HepG2 (cell line): ENCODE results near the gene BST2.
A peak's percentile ranks its signal among the peaks of the same experiment; 100 is the strongest.

Experiments used
- CENPBD1 ChIP-seq: sonication (generic); formaldehyde crosslinking; IDR thresholded peaks from 2 replicates; pipeline ENCODE4 v1.8.0; 2022; ENCODE audit warnings: missing genetic modification reagents, low read depth, mild to moderate bottlenecking, borderline replicate concordance
- GTF2F1 ChIP-seq: fragments of 150-350 bp; IDR thresholded peaks from 2 replicates; pipeline ENCODE4 v1.6.1; 2014; ENCODE audit warnings: low read length
- RAD21 ChIP-seq: fragments of 450-650 bp; formaldehyde crosslinking; IDR thresholded peaks from 2 replicates; pipeline ENCODE4 v1.5.0; 2020; ENCODE audit warnings: mild to moderate bottlenecking
- SOX6 ChIP-seq, 2 experiments: fragments of 450-650 bp in 1 of 2; sonication (generic) in 1 of 2; formaldehyde crosslinking in 1 of 2; IDR thresholded peaks; 2 replicates each; pipeline versions ENCODE4 v1.4.0 to v1.6.1; 2017 to 2020; ENCODE audit warnings: antibody characterized with exemption in 1 of 2, mild to moderate bottlenecking in 1 of 2, missing genetic modification reagents in 1 of 2
- YY1 ChIP-seq: IDR thresholded peaks from 2 replicates; pipeline ENCODE4 v1.6.1; 2011; ENCODE audit warnings: low read length, low read depth, moderate library complexity, mild to moderate bottlenecking; ENCODE audit not compliant: insufficient read depth, insufficient replicate concordance
- ZNF713 ChIP-seq: sonication (generic); formaldehyde crosslinking; IDR thresholded peaks from 2 replicates; pipeline ENCODE4 v1.4.0; 2020; ENCODE audit warnings: mild to moderate bottlenecking, missing genetic modification reagents
- TF ChIP-seq, protein P1 (sequence below): sonication (generic); formaldehyde crosslinking; IDR thresholded peaks from 2 replicates; pipeline ENCODE4 v1.5.0; 2020; ENCODE audit warnings: mild to moderate bottlenecking, missing genetic modification reagents, moderate library complexity

DNA sequence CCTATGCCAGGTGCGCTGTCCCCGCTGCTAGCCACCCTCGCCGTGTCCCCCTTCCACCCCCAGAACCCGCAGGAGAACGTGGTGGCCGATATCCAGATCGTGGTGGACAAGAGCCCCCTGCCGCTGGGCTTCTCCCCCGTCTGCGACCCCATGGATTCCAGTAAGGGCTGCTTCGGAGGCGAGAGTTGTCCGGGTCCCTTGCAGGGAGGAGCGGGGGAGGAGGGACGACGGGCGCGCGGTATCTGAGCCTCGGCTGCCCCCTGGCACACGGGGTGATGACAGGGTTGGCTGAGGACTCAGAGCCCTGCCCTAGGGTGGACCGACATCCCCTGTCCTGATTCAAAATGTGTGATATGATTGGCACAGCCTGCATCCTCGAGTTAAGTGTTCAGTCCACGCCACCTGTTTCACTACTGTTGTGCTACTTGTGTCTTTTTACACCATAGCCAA is 15.1 kb upstream of the BST2 start:
- TF ChIP-seq, protein P1, sequence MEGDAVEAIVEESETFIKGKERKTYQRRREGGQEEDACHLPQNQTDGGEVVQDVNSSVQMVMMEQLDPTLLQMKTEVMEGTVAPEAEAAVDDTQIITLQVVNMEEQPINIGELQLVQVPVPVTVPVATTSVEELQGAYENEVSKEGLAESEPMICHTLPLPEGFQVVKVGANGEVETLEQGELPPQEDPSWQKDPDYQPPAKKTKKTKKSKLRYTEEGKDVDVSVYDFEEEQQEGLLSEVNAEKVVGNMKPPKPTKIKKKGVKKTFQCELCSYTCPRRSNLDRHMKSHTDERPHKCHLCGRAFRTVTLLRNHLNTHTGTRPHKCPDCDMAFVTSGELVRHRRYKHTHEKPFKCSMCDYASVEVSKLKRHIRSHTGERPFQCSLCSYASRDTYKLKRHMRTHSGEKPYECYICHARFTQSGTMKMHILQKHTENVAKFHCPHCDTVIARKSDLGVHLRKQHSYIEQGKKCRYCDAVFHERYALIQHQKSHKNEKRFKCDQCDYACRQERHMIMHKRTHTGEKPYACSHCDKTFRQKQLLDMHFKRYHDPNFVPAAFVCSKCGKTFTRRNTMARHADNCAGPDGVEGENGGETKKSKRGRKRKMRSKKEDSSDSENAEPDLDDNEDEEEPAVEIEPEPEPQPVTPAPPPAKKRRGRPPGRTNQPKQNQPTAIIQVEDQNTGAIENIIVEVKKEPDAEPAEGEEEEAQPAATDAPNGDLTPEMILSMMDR (CRISPR knock-in tag), result peak; percentile 62
- TF ChIP-seq ZNF713 (CRISPR knock-in tag) (no peak), SOX6 (IDR thresholded peaks at IDR 0.05) (no peak), SOX6 (CRISPR knock-in tag; IDR thresholded peaks at IDR 0.05) (no peak), CENPBD1 (no peak), GTF2F1 (no peak), RAD21 (CRISPR knock-in tag) (no peak), YY1 (no peak)
